Naive thymus-derived CD4-positive, alpha-beta T cell (primary cell): ENCODE results near the gene HSPA6. TPM values are rescaled to one million over a fixed set of nuclear protein-coding genes. Genes with fewer than 3 reads are reported as not detected.
"Not testable (repeated sequence)": the region's sequence is repeated elsewhere in the genome, so short reads cannot be mapped to it uniquely, and the experiment has no call there.

Source experiments
- ATAC-seq: fragments of 150-1000 bp; cut with Tn5 transposase; 2 replicates; pipeline ENCODE4 v1.10.0; 2021; ENCODE audit warnings: mild to moderate bottlenecking, moderate library complexity
- CTCF ChIA-PET: fragments of 350-600 bp; sonication (Branson Sonifier 250); formaldehyde crosslinking; loops from one replicate; lab custom pipeline; 2021; ENCODE audit warnings: antibody characterized with exemption; lab: Charles Lee
- POLR2A ChIA-PET: fragments of 350-600 bp; sonication (Branson Sonifier 250); formaldehyde crosslinking; loops from one replicate; lab custom pipeline; 2021; ENCODE audit warnings: antibody characterized with exemption, inconsistent platforms; lab: Charles Lee
- DNase-seq, 9 donors: peaks; one replicate each; pipeline versions ENCODE4 v3.0.0 to v3.0.0-alpha.2; 2020 to 2022; ENCODE audit warnings: mixed read lengths in 1 of 9
- H3K27ac ChIP-seq: one replicate; pipeline ENCODE4 v1.7.0; 2013; ENCODE audit warnings: mild to moderate bottlenecking, low read depth, low read length, moderate library complexity
- H3K27me3 ChIP-seq, 2 donors: one replicate each; pipeline ENCODE4 v1.7.0; 2013; ENCODE audit warnings: low read length in 2 of 2, mild to moderate bottlenecking in 2 of 2, moderate library complexity in 2 of 2; ENCODE audit not compliant: control insufficient read depth in 2 of 2, insufficient read depth in 2 of 2
- H3K36me3 ChIP-seq, 3 experiments: 1 replicate in 2 of 3; 2 replicates in 1 of 3; pipeline ENCODE4 v1.7.0; 2013; ENCODE audit warnings: low read length in 3 of 3, mild to moderate bottlenecking in 3 of 3, moderate library complexity in 1 of 3; ENCODE audit not compliant: insufficient read depth in 3 of 3, control insufficient read depth in 2 of 3
- H3K4me1 ChIP-seq, 2 donors: one replicate each; pipeline ENCODE4 v1.7.0; 2013; ENCODE audit warnings: low read length in 2 of 2, mild to moderate bottlenecking in 2 of 2, moderate library complexity in 1 of 2; ENCODE audit not compliant: control insufficient read depth in 2 of 2, insufficient read depth in 2 of 2
- H3K4me3 ChIP-seq: 2 replicates; pipeline ENCODE4 v1.7.0; 2013; ENCODE audit warnings: mild to moderate bottlenecking, low read length
- H3K9me3 ChIP-seq, 3 experiments: 1 replicate in 2 of 3; 2 replicates in 1 of 3; pipeline ENCODE4 v1.7.0; 2013; ENCODE audit warnings: low read length in 3 of 3; ENCODE audit not compliant: control insufficient read depth in 2 of 3
- H3K27ac Mint-ChIP-seq, 9 donors: one replicate each; pipeline ENCODE4 v1.8.0; 2020 to 2022; ENCODE audit warnings: mixed read lengths in 9 of 9, mild to moderate bottlenecking in 8 of 9, moderate library complexity in 5 of 9, inconsistent platforms in 2 of 9
- H3K27me3 Mint-ChIP-seq, 5 donors: one replicate each; pipeline ENCODE4 v1.8.0; 2021 to 2022; ENCODE audit warnings: mixed read lengths in 5 of 5, mild to moderate bottlenecking in 1 of 5
- H3K36me3 Mint-ChIP-seq, 5 donors: one replicate each; pipeline ENCODE4 v1.8.0; 2020 to 2022; ENCODE audit warnings: mixed read lengths in 5 of 5, mild to moderate bottlenecking in 3 of 5, inconsistent platforms in 1 of 5
- H3K4me1 Mint-ChIP-seq, 7 donors: one replicate each; pipeline ENCODE4 v1.8.0; 2020 to 2022; ENCODE audit warnings: mixed read lengths in 7 of 7, mild to moderate bottlenecking in 3 of 7, inconsistent platforms in 1 of 7
- H3K4me3 Mint-ChIP-seq, 10 donors: one replicate each; pipeline ENCODE4 v1.8.0; 2020 to 2022; ENCODE audit warnings: mild to moderate bottlenecking in 10 of 10, mixed read lengths in 10 of 10, moderate library complexity in 6 of 10, inconsistent platforms in 2 of 10
- H3K9me3 Mint-ChIP-seq, 11 donors: one replicate each; pipeline ENCODE4 v1.8.0; 2020 to 2022; ENCODE audit warnings: mixed read lengths in 11 of 11, mild to moderate bottlenecking in 4 of 11, inconsistent platforms in 1 of 11, moderate library complexity in 1 of 11
- intact Hi-C, 2 donors: fragments of 100-400 bp; cut with micrococcal nuclease; formaldehyde crosslinking; loops; one replicate each; pipeline ENCODE4 v1.15.1; 2023
- polyA plus RNA-seq, 2 donors: library from polyadenylated mRNA; unstranded; fragments of 300-500 nt; fragmentation: Illumina TruSeq; gene quantifications; one replicate each; pipeline ENCODE4 v1.2.3, GENCODE V29; 2021
- total RNA-seq, 6 experiments: library from RNA in 5 of 6; stranded (reverse) in 5 of 6; gene quantifications; 1 replicate in 5 of 6; 2 replicates in 1 of 6; pipeline ENCODE4 v1.2.3 and lab custom pipeline; 2021 to 2026

The HSPA6 gene
- total and polyA plus RNA-seq, 7 experiments from 2014 or later, result 0.32 to 3.5 (median 0.89) TPM; not detected in 2

DNA sequence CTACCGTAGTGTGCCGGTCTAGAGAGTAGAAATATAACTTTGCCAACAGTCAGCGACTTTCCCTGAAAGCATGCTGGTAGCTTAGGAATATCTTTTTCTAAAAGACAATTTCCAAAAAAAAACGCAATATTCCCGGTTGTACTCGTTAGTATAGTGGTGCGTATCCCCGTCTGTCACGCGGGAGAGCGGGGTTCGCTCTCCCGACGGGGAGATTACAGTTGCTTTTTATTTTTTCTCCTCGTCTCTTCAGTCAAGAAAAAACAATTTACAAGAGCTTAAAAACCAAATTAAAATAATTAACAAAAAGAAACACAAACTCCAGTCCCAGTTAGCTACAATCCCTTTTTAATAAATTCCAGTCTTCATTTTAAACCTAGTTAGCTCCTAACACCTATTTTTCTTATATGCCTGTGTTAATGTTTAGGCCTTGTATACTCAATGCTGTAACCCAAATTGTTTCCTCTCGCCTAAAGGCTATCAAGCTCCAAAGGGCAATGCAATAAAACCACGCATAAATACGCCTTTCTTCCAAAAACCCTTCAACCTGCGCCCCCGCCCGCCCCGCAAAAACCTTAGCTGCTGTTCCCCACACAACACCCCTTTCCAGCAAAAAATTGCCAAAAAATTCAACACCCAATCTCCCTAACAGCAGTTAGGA lies 7.8 kb downstream of the HSPA6 start:
- Mint-ChIP-seq H3K4me3 (peak overlapping the region in 9 of 10 donors; percentile 25 to 59 (median 50)), H3K4me1 (peaks cover 0 to 23% (median 19%) of the 10 kb centered on the region in 7 donors), H3K36me3 (peaks cover 0 to 11% (median 0%) of the 10 kb centered on the region in 5 donors), H3K27ac (peak overlapping the region in 6 of 9 donors; percentile 10 to 80 (median 66)), H3K27me3 (peaks cover 0 to 34% (median 0%) of the 10 kb centered on the region in 5 donors), H3K9me3 (peaks cover 0 to 14% (median 0%) of the 10 kb centered on the region in 11 donors)
- ChIA-PET CTCF (interaction anchor here (0.7 kb wide), 1 partner anchor 320 kb away, joined by 3 read pairs; no protein-coding TSS in a partner anchor), POLR2A (interaction anchor here (0.6 to 1.5 kb wide), 7 partner anchors 8 to 217 kb away, joined by 3 to 9 read pairs (median 4); partner anchors contain the start of genes DUSP12 and HSPA6)
- peaks cover 10 to 11% of the 10 kb centered on the region in 2 donors for H3K4me1 ChIP-seq
- no peak overlapping the region for H3K27ac ChIP-seq
- DNase-seq (no peak), ATAC-seq (no peak)
- H3K36me3 ChIP-seq, result no peaks in the 10 kb centered on the region
- no peak overlapping the region for H3K4me3 ChIP-seq
- intact Hi-C loops, result loop anchor here (1.0 to 2.0 kb wide), 7 partner anchors 8 to 217 kb away; partner anchors contain the start of gene DUSP12 (in 1 of the 2)
- H3K27me3 ChIP-seq, result no peaks in the 10 kb centered on the region
- no peaks in the 10 kb centered on the region for H3K9me3 ChIP-seq

- H3K27ac ChIP-seq, H3K9me3 ChIP-seq, H3K4me3 ChIP-seq, DNase-seq, H3K36me3 ChIP-seq, H3K27me3 ChIP-seq, ATAC-seq, intact Hi-C loops: not testable (repeated sequence)
- Mint-ChIP-seq H3K4me3 (peak overlapping the region in 6 of 10 donors; percentile 25 to 54 (median 50)), H3K4me1 (peaks cover 0 to 26% (median 19%) of the 10 kb centered on the region in 7 donors), H3K36me3 (peaks cover 0 to 11% (median 0%) of the 10 kb centered on the region in 5 donors), H3K27ac (peak overlapping the region in 4 of 9 donors; percentile 10 to 79 (median 66)), H3K27me3 (peaks cover 0 to 30% (median 0%) of the 10 kb centered on the region in 5 donors), H3K9me3 (peaks cover 0 to 14% (median 0%) of the 10 kb centered on the region in 11 donors)
- H3K4me1 ChIP-seq, result peaks cover 10 to 11% of the 10 kb centered on the region in 2 donors
- POLR2A ChIA-PET, result interaction anchor here (0.8 to 1.5 kb wide), 4 partner anchors 12 to 217 kb away, joined by 3 to 6 read pairs (median 4); partner anchors contain the start of gene DUSP12
- CTCF ChIA-PET, result interaction anchor here (0.6 to 0.7 kb wide), 2 partner anchors 146 to 321 kb away, joined by 3 to 5 read pairs; no protein-coding TSS in a partner anchor
Measured at GRCh38 chr1:161532644-161533567, 8.6 kb downstream of the HSPA6 start.

DNA sequence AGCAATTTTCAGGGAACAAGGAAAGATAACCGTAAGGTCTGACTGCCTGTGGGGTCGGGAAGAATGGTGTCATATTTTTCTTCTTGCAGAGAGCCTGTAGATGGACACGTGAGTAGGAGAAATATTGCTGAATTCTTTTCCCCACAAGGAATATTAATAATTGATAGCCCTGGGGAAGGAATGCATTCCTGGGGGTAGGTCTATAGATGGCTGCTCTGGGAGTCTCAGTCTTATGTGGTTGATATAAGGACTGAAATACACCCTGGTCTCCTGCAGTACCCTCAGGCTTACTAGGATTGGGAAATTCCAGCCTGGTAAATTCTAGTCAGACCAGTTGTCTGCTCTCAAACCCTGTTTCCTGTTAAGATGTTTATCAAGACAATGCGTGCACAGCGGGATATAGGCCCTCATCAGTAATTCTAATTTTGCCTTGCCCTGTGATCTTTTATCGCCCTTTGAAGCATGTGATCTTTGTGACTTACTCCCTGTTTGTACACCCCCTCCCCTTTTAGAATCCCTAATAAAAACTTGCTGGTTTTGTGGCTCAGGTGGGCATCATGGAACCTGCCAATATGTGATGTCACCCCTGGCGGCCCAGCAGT lies 12.8 kb downstream of the HSPA6 start:
- Mint-ChIP-seq H3K27me3 (peaks cover 0 to 12% (median 0%) of the 10 kb centered on the region in 5 donors), H3K27ac (peak overlapping the region in 1 of 9 donors; percentile 31), H3K9me3 (peaks cover 0 to 14% (median 0%) of the 10 kb centered on the region in 11 donors), H3K4me1 (peaks cover 10 to 40% (median 35%) of the 10 kb centered on the region in 7 donors)
- H3K4me3 Mint-ChIP-seq, H3K27ac ChIP-seq, H3K36me3 ChIP-seq, H3K36me3 Mint-ChIP-seq, DNase-seq, H3K9me3 ChIP-seq, intact Hi-C loops, H3K4me3 ChIP-seq, H3K27me3 ChIP-seq, ATAC-seq, CTCF ChIA-PET: not testable (repeated sequence)
- H3K4me1 ChIP-seq, result peaks cover 16% of the 10 kb centered on the region in 2 donors
- POLR2A ChIA-PET, result interaction anchor here (0.6 kb wide), 1 partner anchor 191 kb away, joined by 4 read pairs; no protein-coding TSS in a partner anchor

GRCh38 chr1:161538925-161539479 lies 14.7 kb downstream of the HSPA6 start:
- ChIA-PET POLR2A (interaction anchor here (0.6 to 1.6 kb wide), 3 partner anchors 8 to 322 kb away, joined by 5 to 12 read pairs (median 7); no protein-coding TSS in a partner anchor), CTCF (interaction anchor here (0.6 kb wide), 2 partner anchors 157 to 418 kb away, joined by 3 to 5 read pairs; no protein-coding TSS in a partner anchor)
- H3K27ac Mint-ChIP-seq, result peak overlapping the region in 5 of 9 donors; percentile 8 to 92 (median 46)
- H3K4me1 Mint-ChIP-seq, result peaks cover 20 to 53% (median 44%) of the 10 kb centered on the region in 7 donors
- H3K27ac ChIP-seq, H3K4me3 ChIP-seq, ATAC-seq, DNase-seq, H3K9me3 ChIP-seq, H3K27me3 ChIP-seq, H3K36me3 ChIP-seq, H3K36me3 Mint-ChIP-seq, intact Hi-C loops: not testable (repeated sequence)
- peaks cover 0 to 14% (median 0%) of the 10 kb centered on the region in 11 donors for H3K9me3 Mint-ChIP-seq
- peaks cover 0 to 12% (median 0%) of the 10 kb centered on the region in 5 donors for H3K27me3 Mint-ChIP-seq
- peak overlapping the region in 8 of 10 donors; percentile 90 to 99 (median 95) for H3K4me3 Mint-ChIP-seq
- H3K4me1 ChIP-seq, result peaks cover 25 to 34% of the 10 kb centered on the region in 2 donors

GRCh38 chr1:161539731-161540569 lies 15.6 kb downstream of the HSPA6 start:
- ChIA-PET CTCF (interaction anchor here (0.6 to 0.7 kb wide), 3 partner anchors 132 to 419 kb away, joined by 3 to 5 read pairs (median 3); no protein-coding TSS in a partner anchor), POLR2A (interaction anchor here (0.6 to 1.6 kb wide), 4 partner anchors 8 to 321 kb away, joined by 5 to 12 read pairs (median 8); no protein-coding TSS in a partner anchor)
- H3K27ac Mint-ChIP-seq, result peak overlapping the region; percentile 91 to 100 (median 98)
- DNase-seq, result peak; percentile 77 to 95 (median 90)
- H3K27me3 ChIP-seq, H3K36me3 Mint-ChIP-seq, H3K9me3 ChIP-seq, H3K36me3 ChIP-seq: not testable (repeated sequence)
- Histone ChIP-seq H3K4me1 (peaks cover 25 to 39% of the 10 kb centered on the region in 2 donors), H3K27ac (peak overlapping the region; percentile 60), H3K4me3 (peak overlapping the region; percentile 73)
- peaks cover 20 to 53% (median 48%) of the 10 kb centered on the region in 7 donors for H3K4me1 Mint-ChIP-seq
- ATAC-seq, result peak; percentile 77
- H3K4me3 Mint-ChIP-seq, result peak overlapping the region; percentile 90 to 99 (median 94)
- intact Hi-C loops, result loop anchor here (1.0 to 10.0 kb wide), 8 partner anchors 9 to 1615 kb away; partner anchors contain the start of genes NDUFS2 (in 1 of the 2) and TAGLN2 (in 1 of the 2)
- H3K9me3 Mint-ChIP-seq, result peaks cover 0 to 14% (median 0%) of the 10 kb centered on the region in 11 donors
- peaks cover 0 to 12% (median 0%) of the 10 kb centered on the region in 5 donors for H3K27me3 Mint-ChIP-seq
